Vagina (tissue), 2 donors: ENCODE data around the gene EIF3M. TPM values are rescaled to one million over a fixed set of nuclear protein-coding genes. Genes with fewer than 3 reads are reported as not detected.

Experiments
- DNase-seq, 2 donors: peaks; one replicate each; pipeline ENCODE4 v3.0.0-alpha.2; 2017; ENCODE audit errors: extremely low spot score in 2 of 2
- H3K27ac ChIP-seq: fragments of 200-600 bp; sonication (generic); one replicate; pipeline ENCODE4 v1.5.1; 2019
- H3K27me3 ChIP-seq: fragments of 200-600 bp; sonication (generic); one replicate; pipeline ENCODE4 v1.5.1; 2019
- H3K36me3 ChIP-seq, 2 donors: fragments of 200-600 bp; sonication (generic); one replicate each; pipeline ENCODE4 v1.5.1; 2017 to 2019
- H3K4me1 ChIP-seq: fragments of 200-600 bp; sonication (generic); one replicate; pipeline ENCODE4 v1.5.1; 2019
- H3K4me3 ChIP-seq, 2 donors: fragments of 200-600 bp; sonication (generic); 1 replicate in 1 of 2; 2 replicates in 1 of 2; pipeline ENCODE4 v1.5.1; 2016 to 2019
- H3K9me3 ChIP-seq: fragments of 200-600 bp; sonication (generic); one replicate; pipeline ENCODE4 v1.5.1; 2019
- POLR2A ChIP-seq, 2 donors: fragments of 450-650 bp; IDR thresholded peaks; one replicate each; pipeline ENCODE4 v1.6.1; 2017; ENCODE audit warnings: antibody characterized with exemption in 2 of 2, mild to moderate bottlenecking in 2 of 2, moderate library complexity in 2 of 2
- POLR2AphosphoS5 ChIP-seq, 2 donors: sonication (generic); formaldehyde crosslinking; IDR thresholded peaks; one replicate each; pipeline ENCODE4 v1.9.0; 2017; ENCODE audit warnings: antibody characterized with exemption in 2 of 2, mild to moderate bottlenecking in 2 of 2, low read depth in 1 of 2; ENCODE audit not compliant: insufficient read depth in 1 of 2
- intact Hi-C: fragments of 100-400 bp; cut with DNase I; formaldehyde crosslinking; loops from one replicate; pipeline ENCODE4 v1.15.1; 2023
- total RNA-seq: library from RNA; depleted of rRNA; stranded (reverse); fragments of >200 nt; gene quantifications from one replicate; pipeline ENCODE4 v1.2.3, GENCODE V29; 2016
- TF ChIP-seq, protein P1 (sequence below), 3 experiments: fragments of 450-650 bp in 2 of 3; fragments of 200-600 bp in 1 of 3; sonication (generic) in 1 of 3; IDR thresholded peaks; one replicate each; pipeline ENCODE4 v1.5.1; 2017 to 2019; ENCODE audit warnings: antibody characterized with exemption in 3 of 3, mild to moderate bottlenecking in 2 of 3, moderate library complexity in 2 of 3

EIF3M gene
- 184 TPM for total RNA-seq

DNA sequence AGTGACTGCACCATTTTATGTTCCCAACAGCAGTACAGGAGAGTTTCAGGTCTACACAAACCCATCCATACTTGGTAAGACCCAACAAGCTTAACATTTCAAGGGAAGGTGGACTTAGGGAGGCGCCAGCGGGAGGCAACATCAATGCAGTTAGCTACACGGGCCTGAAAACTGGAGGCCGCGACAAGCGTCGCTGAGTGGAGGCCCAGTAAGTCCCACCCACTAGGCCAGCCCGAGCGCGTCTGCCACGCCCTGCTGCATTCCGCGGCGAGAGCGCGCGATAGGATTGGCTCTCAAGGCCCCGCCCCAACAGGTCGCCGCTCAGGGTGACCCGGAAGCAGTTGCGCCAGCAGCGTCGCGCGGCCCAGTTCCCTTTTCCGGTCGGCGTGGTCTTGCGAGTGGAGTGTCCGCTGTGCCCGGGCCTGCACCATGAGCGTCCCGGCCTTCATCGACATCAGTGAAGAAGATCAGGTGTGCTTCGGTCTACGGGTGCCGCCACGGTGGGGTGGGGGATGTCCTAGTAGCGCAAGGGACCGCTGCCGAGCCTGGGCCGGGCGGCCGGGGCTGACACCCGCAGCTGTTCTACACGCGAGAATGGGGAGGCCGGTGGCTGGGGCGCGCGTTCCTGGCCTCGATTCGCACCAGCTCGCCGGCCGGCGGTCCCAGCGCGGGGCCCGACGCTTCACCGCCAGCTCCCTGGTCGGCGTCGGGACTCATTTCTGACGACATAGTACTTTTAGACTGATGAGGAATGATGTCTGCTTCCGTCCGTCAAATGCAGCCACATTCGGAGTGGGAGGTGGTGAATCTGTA, at the start of gene EIF3M:
EIF3M (plus strand) TSS at position 373 of the 813 bp plus-strand sequence; CDS start at position 430, 57 bp downstream.
- DNase-seq = peak; percentile 96 to 98
- Histone ChIP-seq H3K36me3 (peaks cover 0 to under 1% of the 10 kb centered on the region in 2 donors), H3K4me3 (peak within 1 kb of the TSS; percentile 69 to 75), H3K27me3 (no peaks in the 10 kb centered on the region), H3K27ac (peak within 1 kb of the TSS; percentile 62), H3K9me3 (no peaks in the 10 kb centered on the region), H3K4me1 (peaks cover 31% of the 10 kb centered on the region)
- intact Hi-C loops = no loop called here
- TF ChIP-seq POLR2A (IDR thresholded peaks at IDR 0.05) (peak in 1 of 2 donors; percentile 12), POLR2AphosphoS5 (IDR thresholded peaks at IDR 0.05; ENCODE audit: insufficient read depth in 1 of 2, low read depth in 1 of 2) (peak; percentile 85 to 88)
- TF ChIP-seq, protein P1, sequence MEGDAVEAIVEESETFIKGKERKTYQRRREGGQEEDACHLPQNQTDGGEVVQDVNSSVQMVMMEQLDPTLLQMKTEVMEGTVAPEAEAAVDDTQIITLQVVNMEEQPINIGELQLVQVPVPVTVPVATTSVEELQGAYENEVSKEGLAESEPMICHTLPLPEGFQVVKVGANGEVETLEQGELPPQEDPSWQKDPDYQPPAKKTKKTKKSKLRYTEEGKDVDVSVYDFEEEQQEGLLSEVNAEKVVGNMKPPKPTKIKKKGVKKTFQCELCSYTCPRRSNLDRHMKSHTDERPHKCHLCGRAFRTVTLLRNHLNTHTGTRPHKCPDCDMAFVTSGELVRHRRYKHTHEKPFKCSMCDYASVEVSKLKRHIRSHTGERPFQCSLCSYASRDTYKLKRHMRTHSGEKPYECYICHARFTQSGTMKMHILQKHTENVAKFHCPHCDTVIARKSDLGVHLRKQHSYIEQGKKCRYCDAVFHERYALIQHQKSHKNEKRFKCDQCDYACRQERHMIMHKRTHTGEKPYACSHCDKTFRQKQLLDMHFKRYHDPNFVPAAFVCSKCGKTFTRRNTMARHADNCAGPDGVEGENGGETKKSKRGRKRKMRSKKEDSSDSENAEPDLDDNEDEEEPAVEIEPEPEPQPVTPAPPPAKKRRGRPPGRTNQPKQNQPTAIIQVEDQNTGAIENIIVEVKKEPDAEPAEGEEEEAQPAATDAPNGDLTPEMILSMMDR (IDR thresholded peaks at IDR 0.05) = no peak

DNA sequence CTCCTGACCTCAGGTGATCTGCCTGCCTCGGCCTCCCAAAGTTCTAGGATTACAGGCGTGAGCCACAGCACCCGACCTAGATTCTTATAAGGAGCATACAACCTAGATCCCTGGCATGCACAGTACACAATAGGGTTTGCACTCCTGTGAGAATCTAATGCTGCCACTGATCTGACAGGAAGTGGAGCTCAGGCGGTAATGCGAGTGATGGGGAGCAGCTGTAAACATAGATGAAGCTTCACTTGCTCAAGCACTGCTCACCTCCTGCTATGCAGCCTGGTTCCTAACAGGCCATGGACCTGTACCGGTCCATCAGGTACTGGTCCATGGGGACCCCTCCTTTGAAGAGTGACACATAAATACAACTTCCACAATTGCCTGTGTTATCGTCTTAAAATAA, 44.8 kb upstream of the EIF3M start:
- Histone ChIP-seq H3K4me1 (no peaks in the 10 kb centered on the region), H3K27me3 (no peaks in the 10 kb centered on the region), H3K27ac (no peak overlapping the region), H3K36me3 (no peaks in the 10 kb centered on the region), H3K9me3 (no peaks in the 10 kb centered on the region), H3K4me3 (no peak overlapping the region)
- no peak for DNase-seq
- intact Hi-C loops = no loop called here
- TF ChIP-seq, protein P1 (IDR thresholded peaks at IDR 0.05) = no peak
- TF ChIP-seq POLR2A (IDR thresholded peaks at IDR 0.05) (no peak), POLR2AphosphoS5 (IDR thresholded peaks at IDR 0.05; ENCODE audit: insufficient read depth in 1 of 2, low read depth in 1 of 2) (no peak)

DNA sequence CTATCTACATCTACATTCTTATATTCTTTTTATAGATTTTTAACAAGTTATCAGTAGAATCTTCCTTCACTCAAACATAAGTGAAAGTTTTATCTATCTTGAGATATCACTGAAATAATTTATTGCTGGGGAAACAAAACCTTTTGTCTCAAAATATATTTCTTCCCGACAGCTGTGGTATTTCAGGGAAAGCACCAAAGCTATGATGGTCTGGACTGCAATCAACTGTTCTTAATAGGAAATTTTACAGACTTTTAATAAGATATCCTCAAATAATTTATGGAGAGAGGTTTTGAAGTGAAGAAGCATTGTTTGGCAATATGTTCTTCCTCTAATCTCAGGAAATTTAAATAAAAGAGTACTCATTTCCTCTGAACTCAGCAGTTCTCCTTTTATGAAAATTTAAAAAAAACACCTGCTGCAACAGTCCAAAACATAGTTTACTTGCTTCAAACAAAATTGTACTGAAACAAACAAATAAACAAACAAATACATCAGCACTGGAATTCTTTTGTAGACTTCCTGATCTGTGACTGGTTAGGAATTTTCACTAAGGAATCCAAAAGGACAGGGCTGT, 33.9 kb upstream of the EIF3M start:
- no peak for DNase-seq
- TF ChIP-seq POLR2AphosphoS5 (IDR thresholded peaks at IDR 0.05; ENCODE audit: insufficient read depth in 1 of 2, low read depth in 1 of 2) (no peak), POLR2A (IDR thresholded peaks at IDR 0.05) (no peak)
- Histone ChIP-seq H3K9me3 (no peaks in the 10 kb centered on the region), H3K27ac (no peak overlapping the region), H3K4me3 (no peak overlapping the region), H3K27me3 (no peaks in the 10 kb centered on the region), H3K36me3 (no peaks in the 10 kb centered on the region), H3K4me1 (no peaks in the 10 kb centered on the region)
- intact Hi-C loops = no loop called here

DNA sequence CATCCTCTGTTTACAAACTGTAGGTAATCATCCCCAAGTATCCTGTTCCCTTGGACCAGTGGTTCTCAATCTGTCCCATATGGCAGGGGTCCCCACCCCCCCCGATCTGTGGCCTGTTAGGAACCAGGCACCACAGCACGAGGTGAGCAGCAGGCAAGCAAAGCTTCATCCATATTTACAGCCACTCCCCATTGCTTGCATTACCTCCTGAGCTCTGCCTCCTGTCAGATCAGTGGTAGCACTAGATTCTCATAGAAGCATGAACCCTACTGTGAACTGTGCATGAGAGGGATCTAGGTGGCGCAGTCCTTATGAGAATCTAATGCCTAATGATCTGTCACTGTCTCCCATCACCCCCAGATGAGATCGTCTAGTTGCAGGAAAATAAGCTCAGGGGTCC, 33.4 kb upstream of the EIF3M start:
- H3K36me3 ChIP-seq = no peaks in the 10 kb centered on the region
- intact Hi-C loops = no loop called here

DNA sequence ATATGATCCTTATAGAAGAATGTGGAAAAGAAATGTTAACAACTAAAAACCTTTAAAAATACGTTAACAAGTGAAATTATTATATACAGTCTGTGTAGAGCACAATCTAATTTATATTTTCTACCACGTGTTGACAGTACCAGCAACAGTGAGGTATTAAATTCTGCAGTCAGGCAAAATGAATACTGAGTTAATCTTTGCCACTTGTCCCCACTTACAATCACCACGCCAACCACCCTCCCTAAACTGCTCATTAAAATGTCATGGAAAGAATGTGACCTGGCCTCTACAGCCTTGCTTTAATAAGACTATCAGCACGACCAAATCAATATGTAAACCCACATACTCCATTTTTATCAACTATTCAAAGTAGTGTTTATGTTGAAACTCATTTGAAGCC, 28.5 kb upstream of the EIF3M start:
- Histone ChIP-seq H3K4me3 (no peak overlapping the region), H3K27ac (no peak overlapping the region), H3K27me3 (no peaks in the 10 kb centered on the region), H3K9me3 (no peaks in the 10 kb centered on the region), H3K4me1 (no peaks in the 10 kb centered on the region), H3K36me3 (no peaks in the 10 kb centered on the region)
- DNase-seq = no peak
- TF ChIP-seq POLR2AphosphoS5 (IDR thresholded peaks at IDR 0.05; ENCODE audit: insufficient read depth in 1 of 2, low read depth in 1 of 2) = no peak
- TF ChIP-seq, protein P1 (IDR thresholded peaks at IDR 0.05) = no peak
- intact Hi-C loops = no loop called here

More for the DNA sequence above, 33.4 kb upstream of the EIF3M start:
- Histone ChIP-seq H3K27me3 (no peaks in the 10 kb centered on the region), H3K27ac (no peak overlapping the region), H3K4me3 (no peak overlapping the region), H3K4me1 (no peaks in the 10 kb centered on the region), H3K9me3 (no peaks in the 10 kb centered on the region)
- TF ChIP-seq POLR2AphosphoS5 (IDR thresholded peaks at IDR 0.05; ENCODE audit: insufficient read depth in 1 of 2, low read depth in 1 of 2) = no peak
- TF ChIP-seq, protein P1 (IDR thresholded peaks at IDR 0.05) = no peak
- no peak for TF ChIP-seq POLR2A (IDR thresholded peaks at IDR 0.05)
- DNase-seq = no peak
